Gastrocnemius medialis (tissue), 4 donors: ENCODE results near the gene ACVR1C.

ENCODE experiments used
- POLR2A ChIP-seq, 2 donors: fragments of 450-650 bp; IDR thresholded peaks; one replicate each; pipeline ENCODE4 v1.6.1; 2017; ENCODE audit warnings: antibody characterized with exemption in 2 of 2, mild to moderate bottlenecking in 2 of 2, moderate library complexity in 2 of 2
- TF ChIP-seq, protein P1 (sequence below), 5 experiments: fragments of 450-650 bp in 3 of 5; fragments of 200-600 bp in 2 of 5; sonication (generic) in 2 of 5; IDR thresholded peaks in 4 of 5; conservative IDR thresholded peaks in 1 of 5; 1 replicate in 4 of 5; 2 replicates in 1 of 5; pipeline ENCODE4 v1.5.1; 2016 to 2019; ENCODE audit warnings: antibody characterized with exemption in 5 of 5, mild to moderate bottlenecking in 3 of 5, moderate library complexity in 3 of 5

DNA sequence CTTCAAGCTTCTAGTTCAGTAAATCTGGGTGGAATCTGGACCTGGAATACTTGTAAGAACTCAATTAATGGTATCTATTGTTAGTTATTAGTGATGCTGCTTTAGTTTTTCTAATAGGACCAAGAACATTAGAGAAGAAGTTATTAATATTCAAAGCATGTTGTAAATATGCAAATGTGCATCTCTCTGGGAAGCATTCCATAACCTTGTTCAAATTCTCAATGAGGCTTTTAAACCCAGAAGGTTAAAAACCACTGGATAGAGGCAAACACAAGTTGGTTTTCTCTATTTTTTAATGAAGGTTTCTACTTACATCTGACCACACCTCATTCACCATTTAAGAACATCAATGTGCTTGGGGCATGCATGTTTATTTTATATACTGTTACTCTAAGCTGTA is 16.1 kb upstream of the ACVR1C start:
- TF ChIP-seq, protein P1, sequence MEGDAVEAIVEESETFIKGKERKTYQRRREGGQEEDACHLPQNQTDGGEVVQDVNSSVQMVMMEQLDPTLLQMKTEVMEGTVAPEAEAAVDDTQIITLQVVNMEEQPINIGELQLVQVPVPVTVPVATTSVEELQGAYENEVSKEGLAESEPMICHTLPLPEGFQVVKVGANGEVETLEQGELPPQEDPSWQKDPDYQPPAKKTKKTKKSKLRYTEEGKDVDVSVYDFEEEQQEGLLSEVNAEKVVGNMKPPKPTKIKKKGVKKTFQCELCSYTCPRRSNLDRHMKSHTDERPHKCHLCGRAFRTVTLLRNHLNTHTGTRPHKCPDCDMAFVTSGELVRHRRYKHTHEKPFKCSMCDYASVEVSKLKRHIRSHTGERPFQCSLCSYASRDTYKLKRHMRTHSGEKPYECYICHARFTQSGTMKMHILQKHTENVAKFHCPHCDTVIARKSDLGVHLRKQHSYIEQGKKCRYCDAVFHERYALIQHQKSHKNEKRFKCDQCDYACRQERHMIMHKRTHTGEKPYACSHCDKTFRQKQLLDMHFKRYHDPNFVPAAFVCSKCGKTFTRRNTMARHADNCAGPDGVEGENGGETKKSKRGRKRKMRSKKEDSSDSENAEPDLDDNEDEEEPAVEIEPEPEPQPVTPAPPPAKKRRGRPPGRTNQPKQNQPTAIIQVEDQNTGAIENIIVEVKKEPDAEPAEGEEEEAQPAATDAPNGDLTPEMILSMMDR (IDR thresholded peaks at IDR 0.05 in 4 of 5, conservative IDR thresholded peaks at IDR 0.05 in 1 of 5), result no peak
- TF ChIP-seq POLR2A (IDR thresholded peaks at IDR 0.05), result no peak
